Tibial nerve (tissue), 4 donors: ENCODE measurements around the gene PCNX2.

Source experiments
- CTCF ChIP-seq, 5 experiments: fragments of 200-600 bp in 3 of 5; fragments of 450-650 bp in 2 of 5; sonication (generic) in 3 of 5; IDR thresholded peaks; one replicate each; pipeline ENCODE4 v1.5.1; 2016 to 2019; ENCODE audit warnings: antibody characterized with exemption in 5 of 5, mild to moderate bottlenecking in 3 of 5, moderate library complexity in 2 of 5
- EP300 ChIP-seq, 2 donors: sonication (generic); formaldehyde crosslinking; IDR thresholded peaks; one replicate each; pipeline ENCODE4 v1.6.1; 2017; ENCODE audit warnings: antibody characterized with exemption in 2 of 2, mild to moderate bottlenecking in 1 of 2
- POLR2A ChIP-seq, 2 donors: fragments of 450-650 bp; IDR thresholded peaks; one replicate each; pipeline ENCODE4 v1.6.1; 2017; ENCODE audit warnings: antibody characterized with exemption in 2 of 2, mild to moderate bottlenecking in 2 of 2, moderate library complexity in 2 of 2

- TF ChIP-seq CTCF (IDR thresholded peaks at IDR 0.05), result no peak
- TF ChIP-seq EP300 (IDR thresholded peaks at IDR 0.05), result no peak
- TF ChIP-seq POLR2A (IDR thresholded peaks at IDR 0.05), result no peak
These were observed 356.6 kb downstream of the PCNX2 start for GRCh38 chr1:232938926-232939325.
